ENCODE data around the gene LGR4. TPM values are rescaled to one million over a fixed set of nuclear protein-coding genes. Genes with fewer than 3 reads are reported as not detected.
"Not testable (repeated sequence)": the region's sequence is repeated elsewhere in the genome, so short reads cannot be mapped to it uniquely, and the experiment has no call there.

The LGR4 gene
- total RNA-seq, 1 experiment from 2014 or later: 7.1 TPM

GRCh38 chr11:27451244-27451965, 21.2 kb downstream of the LGR4 start:
- Histone ChIP-seq H3K4me2 (ENCODE audit: low read length) (no peak overlapping the region), H3K79me2 (ENCODE audit: insufficient read depth, low read length) (no peaks in the 10 kb centered on the region), H3K9ac (ENCODE audit: low read length) (no peak overlapping the region), H3K27me3 (ENCODE audit: insufficient read depth, low read length) (no peaks in the 10 kb centered on the region), H3K9me3 (ENCODE audit: control insufficient read depth in 1 of 2, insufficient read depth in 1 of 2, low read depth in 1 of 2, low read length in 2 of 2) (no peaks in the 10 kb centered on the region), H3K36me3 (ENCODE audit: control insufficient read depth in 1 of 2, insufficient read depth in 2 of 2, low read length in 2 of 2) (no peaks in the 10 kb centered on the region), H2AFZ (ENCODE audit: low read depth, low read length, poor library complexity, severe bottlenecking) (no peak overlapping the region), H3K4me1 (ENCODE audit: control insufficient read depth in 1 of 2, insufficient read depth in 2 of 2, low read length in 2 of 2) (no peaks in the 10 kb centered on the region), H3K9me2 (ENCODE audit: insufficient read depth) (no peaks in the 10 kb centered on the region), H4K20me1 (ENCODE audit: insufficient read depth) (no peaks in the 10 kb centered on the region), H3K27ac (ENCODE audit: low read depth, low read length) (no peak overlapping the region), H3K4me3 (replicated peaks in 1 of 2; ENCODE audit: low read depth in 1 of 2, low read length in 2 of 2) (no peak overlapping the region)
- RAD21 ChIA-PET (ENCODE audit: low non-redundant PET in 1 of 2, low total read pairs in 2 of 2, uncharacterized antibody in 2 of 2, unreplicated experiment in 2 of 2): no interaction called here
- no peak for TF ChIP-seq YY1 (IDR thresholded peaks at IDR 0.05; ENCODE audit: extremely low read depth, insufficient replicate concordance, low read depth, low read length)
- no peak for TF ChIP-seq REST (IDR thresholded peaks at IDR 0.05; ENCODE audit: low read depth)
- no peak for TF ChIP-seq POLR2AphosphoS5 (IDR thresholded peaks at IDR 0.05; ENCODE audit: low read depth, low read length)
- TF ChIP-seq FOSL1 (IDR thresholded peaks at IDR 0.05; ENCODE audit: low read depth): no peak
- CTCF ChIA-PET: no interaction called here
- DNase-seq (ENCODE audit: low read depth, low spot score) (no peak), ATAC-seq (no peak)
- BruUV-seq (replicated peaks): no TSS peak
- POLR2A ChIA-PET: no interaction called here
- intact Hi-C loops (cut with micrococcal nuclease): no loop called here

GRCh38 chr11:27448184-27448540, 24.4 kb downstream of the LGR4 start:
- H3K27ac ChIP-seq (ENCODE audit: low read depth, low read length); POLR2A ChIA-PET; ATAC-seq; H3K79me2 ChIP-seq (ENCODE audit: insufficient read depth, low read length); H3K9ac ChIP-seq (ENCODE audit: low read length); H3K9me2 ChIP-seq (ENCODE audit: insufficient read depth); DNase-seq (ENCODE audit: low read depth, low spot score); H3K4me1 ChIP-seq (ENCODE audit: control insufficient read depth in 1 of 2, insufficient read depth in 2 of 2, low read length in 2 of 2); RAD21 ChIA-PET (ENCODE audit: low non-redundant PET in 1 of 2, low total read pairs in 2 of 2, uncharacterized antibody in 2 of 2, unreplicated experiment in 2 of 2); H3K4me2 ChIP-seq (ENCODE audit: low read length); H4K20me1 ChIP-seq (ENCODE audit: insufficient read depth); H3K4me3 ChIP-seq (replicated peaks in 1 of 2; ENCODE audit: low read depth in 1 of 2, low read length in 2 of 2); CTCF ChIA-PET; H3K9me3 ChIP-seq (ENCODE audit: control insufficient read depth in 1 of 2, insufficient read depth in 1 of 2, low read depth in 1 of 2, low read length in 2 of 2); H3K27me3 ChIP-seq (ENCODE audit: insufficient read depth, low read length); H2AFZ ChIP-seq (ENCODE audit: low read depth, low read length, poor library complexity, severe bottlenecking); H3K36me3 ChIP-seq (ENCODE audit: control insufficient read depth in 1 of 2, insufficient read depth in 2 of 2, low read length in 2 of 2); BruUV-seq (replicated peaks); intact Hi-C loops (cut with micrococcal nuclease): not testable (repeated sequence)
